HEK293 (cell line): ENCODE data around the gene ERAL1.

ENCODE experiments used
- GLI2 ChIP-seq: fragments of 450-650 bp; formaldehyde crosslinking; IDR thresholded peaks from 2 replicates; pipeline ENCODE4; 2017; ENCODE audit warnings: missing biosample characterization, missing genetic modification characterization, low read depth, borderline replicate concordance
- GLI4 ChIP-seq: fragments of 450-650 bp; formaldehyde crosslinking; IDR thresholded peaks from 2 replicates; pipeline ENCODE4 v1.5.1; 2016; ENCODE audit warnings: missing biosample characterization, missing genetic modification characterization
- HOXD13 ChIP-seq: sonication (generic); formaldehyde crosslinking; IDR thresholded peaks from 2 replicates; pipeline ENCODE4 v1.8.0; 2022; ENCODE audit warnings: missing genetic modification reagents, borderline replicate concordance
- KLF1 ChIP-seq: fragments of 450-650 bp; formaldehyde crosslinking; IDR thresholded peaks from 2 replicates; pipeline ENCODE4 v1.5.1; 2016; ENCODE audit warnings: missing biosample characterization, missing genetic modification characterization
- KLF10 ChIP-seq: fragments of 450-650 bp; IDR thresholded peaks from 2 replicates; pipeline ENCODE4 v1.5.1; 2018; ENCODE audit warnings: missing biosample characterization, mild to moderate bottlenecking, missing genetic modification characterization
- KLF16 ChIP-seq: fragments of 450-650 bp; formaldehyde crosslinking; IDR thresholded peaks from 2 replicates; pipeline ENCODE4 v1.5.1; 2017; ENCODE audit warnings: missing biosample characterization, missing genetic modification characterization
- OVOL3 ChIP-seq: fragments of 450-650 bp; formaldehyde crosslinking; IDR thresholded peaks from 2 replicates; pipeline ENCODE4 v1.5.1; 2016; ENCODE audit warnings: missing biosample characterization, missing genetic modification characterization
- SP2 ChIP-seq: fragments of 450-650 bp; formaldehyde crosslinking; IDR thresholded peaks from 2 replicates; pipeline ENCODE4 v1.5.1; 2016; ENCODE audit warnings: missing biosample characterization, missing genetic modification characterization
- ZBTB48 ChIP-seq: fragments of 450-650 bp; formaldehyde crosslinking; IDR thresholded peaks from 2 replicates; pipeline ENCODE4 v1.5.1; 2016; ENCODE audit warnings: missing biosample characterization, missing genetic modification characterization
- ZEB2 ChIP-seq: fragments of 450-650 bp; formaldehyde crosslinking; IDR thresholded peaks from 2 replicates; pipeline ENCODE4 v1.5.1; 2016; ENCODE audit warnings: missing biosample characterization, missing genetic modification characterization
- ZNF138 ChIP-seq: fragments of 450-650 bp; formaldehyde crosslinking; IDR thresholded peaks from 2 replicates; pipeline ENCODE4 v1.5.1; 2016; ENCODE audit warnings: missing biosample characterization, missing genetic modification characterization, borderline replicate concordance
- ZNF157 ChIP-seq: fragments of 450-650 bp; formaldehyde crosslinking; IDR thresholded peaks from 2 replicates; pipeline ENCODE4 v1.5.1; 2016; ENCODE audit warnings: missing biosample characterization, missing genetic modification characterization
- ZNF223 ChIP-seq: fragments of 450-650 bp; formaldehyde crosslinking; IDR thresholded peaks from 2 replicates; pipeline ENCODE4 v1.5.1; 2016; ENCODE audit warnings: missing biosample characterization, missing genetic modification characterization
- ZNF239 ChIP-seq: fragments of 450-650 bp; formaldehyde crosslinking; IDR thresholded peaks from 2 replicates; pipeline ENCODE4 v1.5.1; 2016; ENCODE audit warnings: missing biosample characterization, missing genetic modification characterization
- ZNF248 ChIP-seq: fragments of 450-650 bp; formaldehyde crosslinking; IDR thresholded peaks from 2 replicates; pipeline ENCODE4 v1.5.1; 2017; ENCODE audit warnings: missing biosample characterization, missing genetic modification characterization
- ZNF280D ChIP-seq: fragments of 450-650 bp; formaldehyde crosslinking; IDR thresholded peaks from 2 replicates; pipeline ENCODE4 v1.5.1; 2016; ENCODE audit warnings: missing biosample characterization, missing genetic modification characterization
- ZNF302 ChIP-seq: fragments of 450-650 bp; formaldehyde crosslinking; IDR thresholded peaks from 2 replicates; pipeline ENCODE4 v1.5.1; 2016; ENCODE audit warnings: missing biosample characterization, missing genetic modification characterization, low read depth
- ZNF391 ChIP-seq: fragments of 450-650 bp; formaldehyde crosslinking; IDR thresholded peaks from 2 replicates; pipeline ENCODE4 v1.5.1; 2016; ENCODE audit warnings: low read depth, missing biosample characterization, missing genetic modification characterization, borderline replicate concordance
- ZNF548 ChIP-seq: fragments of 450-650 bp; formaldehyde crosslinking; IDR thresholded peaks from 2 replicates; pipeline ENCODE4 v1.5.1; 2016; ENCODE audit warnings: missing biosample characterization, missing genetic modification characterization
- ZNF596 ChIP-seq: fragments of 450-650 bp; IDR thresholded peaks from 2 replicates; pipeline ENCODE4 v1.5.0; 2018; ENCODE audit warnings: missing biosample characterization, mild to moderate bottlenecking, missing genetic modification characterization, moderate library complexity
- ZNF629 ChIP-seq: fragments of 450-650 bp; formaldehyde crosslinking; IDR thresholded peaks from 2 replicates; pipeline ENCODE4 v1.5.1; 2017; ENCODE audit warnings: missing biosample characterization, missing genetic modification characterization
- ZNF654 ChIP-seq: fragments of 450-650 bp; formaldehyde crosslinking; IDR thresholded peaks from 2 replicates; pipeline ENCODE4 v1.5.1; 2016; ENCODE audit warnings: low read depth, missing biosample characterization, missing genetic modification characterization
- ZSCAN30 ChIP-seq: fragments of 450-650 bp; IDR thresholded peaks from 2 replicates; pipeline ENCODE4 v1.5.1; 2018; ENCODE audit warnings: missing biosample characterization, mild to moderate bottlenecking, missing genetic modification characterization, moderate library complexity
- ZXDB ChIP-seq: fragments of 450-650 bp; formaldehyde crosslinking; IDR thresholded peaks from 2 replicates; pipeline ENCODE4 v1.5.1; 2016; ENCODE audit warnings: missing biosample characterization, missing genetic modification characterization
- TF ChIP-seq, protein P1 (sequence below): fragments of 450-650 bp; formaldehyde crosslinking; IDR thresholded peaks from 2 replicates; pipeline ENCODE4 v1.5.1; 2016; ENCODE audit warnings: missing biosample characterization, missing genetic modification characterization, borderline replicate concordance
- TF ChIP-seq, protein P2 (sequence below): IDR thresholded peaks from 2 replicates; pipeline ENCODE4 v1.6.1; 2011; ENCODE audit warnings: mild to moderate bottlenecking, low read depth, low read length, borderline replicate concordance
- TF ChIP-seq, protein P3 (sequence below): fragments of 450-650 bp; formaldehyde crosslinking; IDR thresholded peaks from 2 replicates; pipeline ENCODE4 v1.5.1; 2016; ENCODE audit warnings: missing biosample characterization, missing genetic modification characterization
- TF ChIP-seq, protein P4 (sequence below): fragments of 450-650 bp; formaldehyde crosslinking; IDR thresholded peaks from 2 replicates; pipeline ENCODE4 v1.5.1; 2016; ENCODE audit warnings: missing biosample characterization, missing genetic modification characterization

Gene ERAL1

GRCh38 chr17:28812748-28813377 is 42.0 kb upstream of the ERAL1 start (continued):
- TF ChIP-seq, protein P1, sequence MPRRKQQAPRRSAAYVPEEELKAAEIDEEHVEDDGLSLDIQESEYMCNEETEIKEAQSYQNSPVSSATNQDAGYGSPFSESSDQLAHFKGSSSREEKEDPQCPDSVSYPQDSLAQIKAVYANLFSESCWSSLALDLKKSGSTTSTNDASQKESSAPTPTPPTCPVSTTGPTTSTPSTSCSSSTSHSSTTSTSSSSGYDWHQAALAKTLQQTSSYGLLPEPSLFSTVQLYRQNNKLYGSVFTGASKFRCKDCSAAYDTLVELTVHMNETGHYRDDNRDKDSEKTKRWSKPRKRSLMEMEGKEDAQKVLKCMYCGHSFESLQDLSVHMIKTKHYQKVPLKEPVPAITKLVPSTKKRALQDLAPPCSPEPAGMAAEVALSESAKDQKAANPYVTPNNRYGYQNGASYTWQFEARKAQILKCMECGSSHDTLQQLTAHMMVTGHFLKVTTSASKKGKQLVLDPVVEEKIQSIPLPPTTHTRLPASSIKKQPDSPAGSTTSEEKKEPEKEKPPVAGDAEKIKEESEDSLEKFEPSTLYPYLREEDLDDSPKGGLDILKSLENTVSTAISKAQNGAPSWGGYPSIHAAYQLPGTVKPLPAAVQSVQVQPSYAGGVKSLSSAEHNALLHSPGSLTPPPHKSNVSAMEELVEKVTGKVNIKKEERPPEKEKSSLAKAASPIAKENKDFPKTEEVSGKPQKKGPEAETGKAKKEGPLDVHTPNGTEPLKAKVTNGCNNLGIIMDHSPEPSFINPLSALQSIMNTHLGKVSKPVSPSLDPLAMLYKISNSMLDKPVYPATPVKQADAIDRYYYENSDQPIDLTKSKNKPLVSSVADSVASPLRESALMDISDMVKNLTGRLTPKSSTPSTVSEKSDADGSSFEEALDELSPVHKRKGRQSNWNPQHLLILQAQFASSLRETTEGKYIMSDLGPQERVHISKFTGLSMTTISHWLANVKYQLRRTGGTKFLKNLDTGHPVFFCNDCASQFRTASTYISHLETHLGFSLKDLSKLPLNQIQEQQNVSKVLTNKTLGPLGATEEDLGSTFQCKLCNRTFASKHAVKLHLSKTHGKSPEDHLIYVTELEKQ (tag by site-specific recombination) = peak; percentile 7; the same call in 1 of the 2 replicates
- no peak for TF ChIP-seq ZNF157 (tag by site-specific recombination)
- TF ChIP-seq HOXD13 (CRISPR knock-in tag) = no peak
- TF ChIP-seq KLF16 (tag by site-specific recombination) = no peak
- no peak for TF ChIP-seq GLI4 (tag by site-specific recombination)
- TF ChIP-seq ZEB2 (tag by site-specific recombination) = peak; percentile 13
- TF ChIP-seq GLI2 (tag by site-specific recombination) = no peak
- no peak for TF ChIP-seq ZBTB48 (tag by site-specific recombination)
- TF ChIP-seq ZNF138 (tag by site-specific recombination) = no peak
- TF ChIP-seq, protein P2, sequence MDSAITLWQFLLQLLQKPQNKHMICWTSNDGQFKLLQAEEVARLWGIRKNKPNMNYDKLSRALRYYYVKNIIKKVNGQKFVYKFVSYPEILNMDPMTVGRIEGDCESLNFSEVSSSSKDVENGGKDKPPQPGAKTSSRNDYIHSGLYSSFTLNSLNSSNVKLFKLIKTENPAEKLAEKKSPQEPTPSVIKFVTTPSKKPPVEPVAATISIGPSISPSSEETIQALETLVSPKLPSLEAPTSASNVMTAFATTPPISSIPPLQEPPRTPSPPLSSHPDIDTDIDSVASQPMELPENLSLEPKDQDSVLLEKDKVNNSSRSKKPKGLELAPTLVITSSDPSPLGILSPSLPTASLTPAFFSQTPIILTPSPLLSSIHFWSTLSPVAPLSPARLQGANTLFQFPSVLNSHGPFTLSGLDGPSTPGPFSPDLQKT = no peak
- TF ChIP-seq SP2 (tag by site-specific recombination) = no peak
- TF ChIP-seq ZXDB (tag by site-specific recombination) = 0 out of 2 replicates have a peak, but pooled peaks have one; percentile 4
- no peak for TF ChIP-seq OVOL3 (tag by site-specific recombination)
- TF ChIP-seq ZSCAN30 (tag by site-specific recombination) = no peak
- no peak for TF ChIP-seq ZNF239 (tag by site-specific recombination)
- no peak for TF ChIP-seq ZNF302
- no peak for TF ChIP-seq ZNF223 (tag by site-specific recombination)
- TF ChIP-seq ZNF596 (tag by site-specific recombination) = no peak
- no peak for TF ChIP-seq ZNF280D (tag by site-specific recombination)
- no peak for TF ChIP-seq ZNF548 (tag by site-specific recombination)
- no peak for TF ChIP-seq ZNF391 (tag by site-specific recombination)
- peak; percentile 88 for TF ChIP-seq ZNF629 (tag by site-specific recombination)
- TF ChIP-seq ZNF248 (tag by site-specific recombination) = no peak
- 0 out of 2 replicates have a peak, but pooled peaks have one; percentile 9 for TF ChIP-seq KLF10 (tag by site-specific recombination)
- TF ChIP-seq ZNF654 = no peak
- TF ChIP-seq, protein P3, sequence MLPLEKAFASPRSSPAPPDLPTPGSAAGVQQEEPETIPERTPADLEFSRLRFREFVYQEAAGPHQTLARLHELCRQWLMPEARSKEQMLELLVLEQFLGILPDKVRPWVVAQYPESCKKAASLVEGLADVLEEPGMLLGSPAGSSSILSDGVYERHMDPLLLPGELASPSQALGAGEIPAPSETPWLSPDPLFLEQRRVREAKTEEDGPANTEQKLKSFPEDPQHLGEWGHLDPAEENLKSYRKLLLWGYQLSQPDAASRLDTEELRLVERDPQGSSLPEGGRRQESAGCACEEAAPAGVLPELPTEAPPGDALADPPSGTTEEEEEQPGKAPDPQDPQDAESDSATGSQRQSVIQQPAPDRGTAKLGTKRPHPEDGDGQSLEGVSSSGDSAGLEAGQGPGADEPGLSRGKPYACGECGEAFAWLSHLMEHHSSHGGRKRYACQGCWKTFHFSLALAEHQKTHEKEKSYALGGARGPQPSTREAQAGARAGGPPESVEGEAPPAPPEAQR (tag by site-specific recombination) = no peak
- TF ChIP-seq, protein P4, sequence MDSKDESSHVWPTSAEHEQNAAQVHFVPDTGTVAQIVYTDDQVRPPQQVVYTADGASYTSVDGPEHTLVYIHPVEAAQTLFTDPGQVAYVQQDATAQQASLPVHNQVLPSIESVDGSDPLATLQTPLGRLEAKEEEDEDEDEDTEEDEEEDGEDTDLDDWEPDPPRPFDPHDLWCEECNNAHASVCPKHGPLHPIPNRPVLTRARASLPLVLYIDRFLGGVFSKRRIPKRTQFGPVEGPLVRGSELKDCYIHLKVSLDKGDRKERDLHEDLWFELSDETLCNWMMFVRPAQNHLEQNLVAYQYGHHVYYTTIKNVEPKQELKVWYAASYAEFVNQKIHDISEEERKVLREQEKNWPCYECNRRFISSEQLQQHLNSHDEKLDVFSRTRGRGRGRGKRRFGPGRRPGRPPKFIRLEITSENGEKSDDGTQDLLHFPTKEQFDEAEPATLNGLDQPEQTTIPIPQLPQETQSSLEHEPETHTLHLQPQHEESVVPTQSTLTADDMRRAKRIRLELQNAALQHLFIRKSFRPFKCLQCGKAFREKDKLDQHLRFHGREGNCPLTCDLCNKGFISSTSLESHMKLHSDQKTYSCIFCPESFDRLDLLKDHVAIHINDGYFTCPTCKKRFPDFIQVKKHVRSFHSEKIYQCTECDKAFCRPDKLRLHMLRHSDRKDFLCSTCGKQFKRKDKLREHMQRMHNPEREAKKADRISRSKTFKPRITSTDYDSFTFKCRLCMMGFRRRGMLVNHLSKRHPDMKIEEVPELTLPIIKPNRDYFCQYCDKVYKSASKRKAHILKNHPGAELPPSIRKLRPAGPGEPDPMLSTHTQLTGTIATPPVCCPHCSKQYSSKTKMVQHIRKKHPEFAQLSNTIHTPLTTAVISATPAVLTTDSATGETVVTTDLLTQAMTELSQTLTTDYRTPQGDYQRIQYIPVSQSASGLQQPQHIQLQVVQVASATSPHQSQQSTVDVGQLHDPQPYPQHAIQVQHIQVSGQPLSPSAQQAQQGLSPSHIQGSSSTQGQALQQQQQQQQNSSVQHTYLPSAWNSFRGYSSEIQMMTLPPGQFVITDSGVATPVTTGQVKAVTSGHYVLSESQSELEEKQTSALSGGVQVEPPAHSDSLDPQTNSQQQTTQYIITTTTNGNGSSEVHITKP = peak; percentile 23; the same call in 1 of the 2 replicates
- no peak for TF ChIP-seq KLF1 (tag by site-specific recombination)
